Erythroblast (primary cell): Measurements from ENCODE around the gene PDCD4.
A peak's percentile ranks its signal among the peaks of the same experiment; 100 is the strongest.

Experiments
- DNase-seq, 2 experiments: peaks; one replicate each; lab custom pipeline; 2025; lab: John Stamatoyannopoulos, UW
- GATA1 ChIP-seq: IDR thresholded peaks from 2 replicates; pipeline ENCODE4 v1.6.1; 2011; ENCODE audit warnings: low read depth, mild to moderate bottlenecking, control low read depth, low read length, moderate library complexity
- POLR2A ChIP-seq: IDR thresholded peaks from 2 replicates; pipeline ENCODE4 v1.6.1; 2011; ENCODE audit warnings: mild to moderate bottlenecking, low read length

PDCD4 gene

DNA sequence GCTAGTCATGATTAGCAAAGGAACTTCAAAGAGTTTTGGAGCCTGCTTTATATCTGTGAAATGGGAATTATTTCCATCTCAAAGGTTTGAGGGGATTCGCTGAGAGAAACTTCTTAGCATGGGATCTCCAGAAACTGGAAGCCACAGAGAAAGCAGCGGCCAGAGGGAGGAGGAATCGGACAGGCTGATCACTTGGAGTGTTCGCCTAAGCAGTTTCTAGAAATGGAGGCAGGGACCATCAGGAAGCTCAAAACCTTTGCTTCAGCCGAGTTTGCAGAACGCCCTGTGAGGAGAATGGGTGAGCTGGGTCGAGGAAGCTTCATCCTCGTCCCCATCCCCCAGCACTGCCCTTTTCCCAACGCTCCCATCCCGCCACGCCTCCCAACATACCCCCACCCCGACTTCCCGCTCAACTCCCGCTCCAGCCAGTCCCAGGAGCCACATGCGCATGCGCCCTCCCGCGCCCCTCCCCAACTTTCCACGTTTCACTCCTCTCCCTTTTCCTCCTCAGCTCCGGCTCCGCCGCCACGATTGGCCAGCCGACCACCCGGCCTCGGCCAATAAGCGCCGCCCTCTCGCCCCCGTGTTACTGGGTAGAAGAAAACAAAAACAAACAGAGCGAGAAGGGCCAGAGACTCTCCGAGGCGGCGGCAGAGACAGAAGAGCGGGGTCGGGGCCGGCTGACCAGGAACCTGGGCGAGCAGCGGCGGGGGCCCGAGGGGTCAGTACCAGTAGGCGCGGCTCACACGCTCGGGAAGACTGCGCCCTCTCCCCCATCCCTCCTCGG lies at the start of gene PDCD4:
PDCD4 (plus strand) TSS at position 631 of the 787 bp plus-strand sequence. CDS start 4,100 bp downstream, outside the sequence.
- TF ChIP-seq GATA1 = no peak
- TF ChIP-seq POLR2A = peak; percentile 85
- peak; percentile 94 to 96 for DNase-seq

DNA sequence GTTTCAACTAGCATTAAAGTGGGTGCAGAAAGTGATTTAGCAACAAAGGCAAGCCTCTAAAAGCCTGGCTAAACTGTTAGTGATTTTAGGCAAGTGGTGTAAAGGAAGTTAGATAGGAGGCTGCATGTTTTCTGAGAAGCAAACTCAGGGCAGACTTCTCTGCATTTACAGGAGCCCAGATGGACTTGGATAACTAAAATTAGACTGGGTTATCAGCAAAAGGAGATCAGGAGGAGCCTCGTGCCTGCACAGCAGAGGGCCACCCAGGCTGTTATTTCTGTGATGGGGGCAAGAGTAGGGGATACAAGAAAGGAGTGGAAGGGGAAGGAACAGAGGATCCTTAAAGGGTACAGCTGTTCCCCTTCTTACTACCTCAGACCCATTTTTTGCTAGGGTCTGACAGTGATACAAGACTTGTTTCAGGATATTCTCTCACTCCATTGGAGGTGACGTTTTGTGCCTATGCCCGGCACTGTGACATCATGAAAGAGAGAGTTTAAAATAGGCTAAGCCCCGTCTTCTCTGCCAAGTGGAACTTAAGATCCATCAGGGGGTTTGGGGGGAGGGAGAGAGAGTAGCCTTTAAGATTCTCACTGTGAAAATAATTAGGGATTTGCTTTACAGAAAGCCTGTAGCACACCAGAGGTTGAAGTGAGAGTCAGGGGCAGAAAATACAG lies 49.6 kb upstream of the PDCD4 start:
- DNase-seq = peak; percentile 52 to 71
- TF ChIP-seq POLR2A = no peak
- no peak for TF ChIP-seq GATA1

GRCh38 chr10:110822712-110823311 lies 48.9 kb upstream of the PDCD4 start:
- DNase-seq = peak in 1 of 2 experiments; percentile 28
- no peak for TF ChIP-seq GATA1

DNA sequence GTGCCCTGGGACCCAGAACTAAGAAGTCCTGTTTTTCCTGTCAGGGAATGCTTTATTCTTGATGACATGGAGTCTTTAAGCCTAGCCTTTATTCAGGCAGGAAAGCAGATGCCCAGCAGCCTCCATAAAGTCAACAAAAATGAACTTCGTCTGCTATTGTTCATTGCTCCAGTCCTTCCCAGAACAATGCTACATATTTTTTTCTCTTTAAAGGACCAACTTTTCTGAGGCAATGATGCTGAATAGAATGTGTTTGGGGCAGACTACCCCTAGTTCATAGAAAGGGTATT lies 47.6 kb upstream of the PDCD4 start:
- no peak for DNase-seq
- TF ChIP-seq GATA1 (no peak), POLR2A (no peak)

DNA sequence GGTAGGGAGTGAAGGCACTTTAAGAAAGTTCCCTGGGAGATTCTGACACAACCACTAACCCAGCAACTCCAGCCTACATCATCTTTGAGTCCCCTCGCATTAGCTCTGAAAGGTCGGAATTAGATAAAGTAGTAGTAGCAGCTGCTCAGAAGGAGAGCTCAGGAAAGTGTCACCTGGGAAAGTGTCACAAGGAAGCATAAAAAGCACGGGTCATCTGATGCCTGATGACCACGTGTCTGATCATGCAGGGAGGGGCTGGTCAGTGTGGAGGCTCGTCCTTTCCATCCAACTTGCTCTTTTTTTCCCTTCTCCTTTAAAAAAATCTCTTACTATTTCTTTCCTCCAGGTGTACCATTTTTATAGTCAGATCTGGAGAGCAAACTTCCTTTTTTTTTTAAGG lies 47.1 kb upstream of the PDCD4 start:
- no peak for DNase-seq
- TF ChIP-seq POLR2A = no peak
- TF ChIP-seq GATA1 = no peak

DNA sequence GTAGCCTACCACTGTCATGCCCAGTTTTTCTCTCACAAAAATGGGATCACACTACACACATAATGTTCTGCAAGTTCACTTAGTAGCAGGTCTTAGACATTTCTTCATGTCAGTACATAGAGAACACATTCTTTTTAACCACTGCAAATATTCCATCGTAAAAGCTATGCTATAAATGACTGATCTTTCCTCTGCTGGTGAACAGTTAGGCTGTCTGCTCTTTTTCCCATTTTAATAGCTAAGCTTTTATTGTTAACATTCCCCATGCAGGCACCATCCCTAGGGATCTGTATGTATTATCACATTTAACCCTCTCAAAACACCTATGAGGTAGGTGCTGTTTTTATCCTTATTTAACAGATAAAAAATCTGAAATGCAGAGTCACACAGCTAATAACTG lies 46.2 kb upstream of the PDCD4 start:
- DNase-seq = no peak
- TF ChIP-seq GATA1 = no peak
- TF ChIP-seq POLR2A = no peak

DNA sequence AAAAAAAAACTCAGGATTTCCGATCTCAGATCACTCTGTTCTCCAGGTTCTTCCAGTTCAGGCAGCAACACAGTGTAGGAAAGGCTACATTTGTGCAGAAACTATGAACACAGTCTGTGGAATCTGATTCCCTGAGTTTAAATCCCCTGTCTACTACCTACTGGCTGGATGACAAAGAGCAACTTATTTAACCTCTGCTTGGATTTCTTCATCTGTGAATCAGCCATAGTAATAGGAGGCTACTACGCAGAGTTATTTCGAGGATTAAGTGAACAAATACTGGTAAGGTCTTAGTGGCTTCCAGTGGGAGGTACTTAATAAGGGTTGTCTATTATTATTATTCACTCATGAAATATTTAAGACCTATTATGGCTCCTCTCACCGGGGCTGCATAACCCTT lies 44.3 kb upstream of the PDCD4 start:
- TF ChIP-seq POLR2A (no peak), GATA1 (no peak)
- DNase-seq = no peak

GRCh38 chr10:110827875-110828274 lies 43.9 kb upstream of the PDCD4 start:
- no peak for DNase-seq
- no peak for TF ChIP-seq POLR2A
- TF ChIP-seq GATA1 = no peak

GRCh38 chr10:110828525-110828924 lies 43.2 kb upstream of the PDCD4 start:
- TF ChIP-seq POLR2A (no peak), GATA1 (no peak)
- DNase-seq = no peak

DNA sequence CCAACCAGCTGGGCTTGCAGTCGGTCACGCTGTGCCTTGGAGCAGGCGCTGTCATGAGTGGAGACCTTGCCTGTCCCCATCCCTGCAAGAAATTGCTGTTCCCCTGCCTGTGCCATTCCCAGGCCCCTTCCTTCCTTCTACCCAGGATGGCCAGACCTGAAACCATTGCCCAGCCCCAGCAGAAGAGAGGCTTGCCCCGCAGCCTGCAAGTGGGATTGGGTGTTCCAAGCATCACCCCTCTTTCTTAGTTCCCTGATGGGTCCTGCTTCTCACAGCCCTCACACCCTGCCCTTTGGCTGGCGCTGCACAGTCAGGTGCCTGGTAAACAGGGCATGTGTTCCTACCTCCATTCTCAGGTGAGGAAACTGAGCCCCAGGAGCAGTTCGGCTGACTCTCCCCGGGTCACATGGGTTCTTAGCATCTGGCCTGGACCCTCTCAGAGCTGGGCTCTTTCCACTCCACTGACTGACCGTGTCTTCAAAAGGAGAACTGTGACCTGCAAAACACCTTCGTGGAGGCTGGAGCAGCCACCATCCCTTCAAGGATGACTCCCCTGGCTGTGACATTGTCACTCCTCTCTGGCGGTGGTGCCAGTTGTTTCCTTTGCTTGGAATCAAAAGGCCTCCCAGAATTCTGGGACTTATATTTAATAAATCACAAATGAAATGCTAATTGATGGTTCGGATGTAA lies 41.9 kb upstream of the PDCD4 start:
- TF ChIP-seq GATA1 (no peak), POLR2A (no peak)
- no peak for DNase-seq

- no peak for TF ChIP-seq POLR2A
- TF ChIP-seq GATA1 = no peak
- no peak for DNase-seq
These were observed 38.3 kb upstream of the PDCD4 start for GRCh38 chr10:110833234-110833940.

DNA sequence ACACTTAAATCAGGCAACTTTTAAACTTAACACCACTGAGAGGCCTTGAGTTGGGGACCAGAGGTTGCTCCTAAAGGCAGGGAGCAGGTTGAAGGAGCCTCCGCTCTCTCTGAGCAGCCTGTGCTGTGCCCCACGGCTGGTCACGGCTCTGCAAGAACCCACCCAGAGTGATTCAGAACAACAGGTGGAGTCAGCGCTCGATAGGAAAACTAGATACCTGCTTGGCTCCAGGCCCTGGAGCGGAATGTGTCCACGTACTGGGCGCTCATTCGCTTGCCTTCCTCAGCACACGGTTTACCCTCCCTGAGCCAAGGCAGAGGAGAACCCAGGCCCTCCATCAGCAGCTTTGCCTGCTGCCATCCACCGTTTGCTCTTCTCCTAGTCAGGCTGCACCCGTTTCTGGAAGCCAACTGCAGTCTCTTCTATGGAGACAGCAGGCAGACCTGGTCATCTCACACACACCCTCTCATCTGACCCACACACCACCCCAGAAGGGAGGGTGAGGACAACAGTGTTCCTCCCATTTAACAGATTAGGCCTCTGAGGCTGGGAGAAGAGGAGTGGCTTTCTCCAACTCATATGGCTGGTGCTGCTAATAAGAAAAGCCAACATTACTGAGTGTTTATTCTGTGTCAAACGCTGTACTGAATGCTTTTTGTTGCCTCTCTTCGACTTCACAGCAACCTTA lies 37.6 kb upstream of the PDCD4 start:
- TF ChIP-seq POLR2A = no peak
- TF ChIP-seq GATA1 = no peak
- DNase-seq = peak in 1 of 2 experiments; percentile 60
